Measurements from ENCODE around the gene TTF1.

Gene TTF1, protein sequence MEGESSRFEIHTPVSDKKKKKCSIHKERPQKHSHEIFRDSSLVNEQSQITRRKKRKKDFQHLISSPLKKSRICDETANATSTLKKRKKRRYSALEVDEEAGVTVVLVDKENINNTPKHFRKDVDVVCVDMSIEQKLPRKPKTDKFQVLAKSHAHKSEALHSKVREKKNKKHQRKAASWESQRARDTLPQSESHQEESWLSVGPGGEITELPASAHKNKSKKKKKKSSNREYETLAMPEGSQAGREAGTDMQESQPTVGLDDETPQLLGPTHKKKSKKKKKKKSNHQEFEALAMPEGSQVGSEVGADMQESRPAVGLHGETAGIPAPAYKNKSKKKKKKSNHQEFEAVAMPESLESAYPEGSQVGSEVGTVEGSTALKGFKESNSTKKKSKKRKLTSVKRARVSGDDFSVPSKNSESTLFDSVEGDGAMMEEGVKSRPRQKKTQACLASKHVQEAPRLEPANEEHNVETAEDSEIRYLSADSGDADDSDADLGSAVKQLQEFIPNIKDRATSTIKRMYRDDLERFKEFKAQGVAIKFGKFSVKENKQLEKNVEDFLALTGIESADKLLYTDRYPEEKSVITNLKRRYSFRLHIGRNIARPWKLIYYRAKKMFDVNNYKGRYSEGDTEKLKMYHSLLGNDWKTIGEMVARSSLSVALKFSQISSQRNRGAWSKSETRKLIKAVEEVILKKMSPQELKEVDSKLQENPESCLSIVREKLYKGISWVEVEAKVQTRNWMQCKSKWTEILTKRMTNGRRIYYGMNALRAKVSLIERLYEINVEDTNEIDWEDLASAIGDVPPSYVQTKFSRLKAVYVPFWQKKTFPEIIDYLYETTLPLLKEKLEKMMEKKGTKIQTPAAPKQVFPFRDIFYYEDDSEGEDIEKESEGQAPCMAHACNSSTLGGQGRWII
- total RNA-seq, result 40.0 to 48.6 reads per million in 2 experiments

DNA sequence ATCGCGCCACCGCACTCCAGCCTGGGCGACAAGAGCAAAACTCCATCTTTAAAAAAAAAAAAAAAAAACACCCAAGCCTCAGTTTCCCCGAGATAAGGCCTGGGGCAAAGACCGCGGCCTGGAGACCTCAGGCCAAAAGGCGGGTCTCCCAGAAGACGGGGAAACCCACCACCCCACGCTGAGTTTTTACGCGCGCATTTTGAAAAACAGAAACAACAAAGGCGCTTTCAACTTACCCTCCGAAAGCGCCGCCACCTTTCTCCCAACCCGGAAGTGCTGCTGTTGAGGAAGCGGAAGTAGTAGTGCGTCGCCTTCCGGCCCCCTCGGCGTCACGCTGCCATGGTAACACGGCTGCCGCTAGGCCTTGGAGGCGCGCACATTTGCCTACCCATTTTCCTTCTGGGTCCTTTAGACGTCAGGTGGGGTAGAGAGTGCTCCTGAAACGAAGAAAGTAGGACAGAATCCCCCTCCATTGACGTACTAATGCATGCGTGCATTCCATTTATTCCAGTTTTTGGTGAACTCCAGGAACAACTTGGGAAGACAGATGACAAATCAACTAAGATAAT, at the start of gene TTF1:
TSS of gene TTF1 (minus strand) at position 287 of the 569 bp plus-strand sequence. CDS start 4,019 bp downstream, outside the sequence.
- DNase-seq (ENCODE audit: low read depth), result peak; percentile 94

DNA sequence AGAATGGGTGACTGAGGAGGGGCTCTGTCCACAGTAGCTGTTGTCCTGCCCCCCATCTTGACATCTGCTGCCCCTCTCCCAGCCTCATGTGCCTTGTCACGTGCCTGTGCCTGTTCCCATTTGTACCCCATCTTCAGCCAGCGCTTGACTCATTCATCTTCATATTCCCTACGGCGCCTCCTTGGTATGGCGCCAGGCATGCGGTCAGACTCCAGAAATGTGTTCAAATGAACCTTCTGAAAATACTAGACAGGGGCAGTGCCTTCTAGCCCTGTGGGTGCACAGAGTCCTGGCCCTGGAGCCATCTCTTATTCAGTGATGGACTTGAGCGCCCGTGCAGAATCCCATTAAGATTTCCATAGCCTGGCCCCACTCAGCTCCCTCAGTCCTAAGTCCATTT, 49.6 kb upstream of the TTF1 start:
- no peak for DNase-seq (ENCODE audit: low read depth)

DNA sequence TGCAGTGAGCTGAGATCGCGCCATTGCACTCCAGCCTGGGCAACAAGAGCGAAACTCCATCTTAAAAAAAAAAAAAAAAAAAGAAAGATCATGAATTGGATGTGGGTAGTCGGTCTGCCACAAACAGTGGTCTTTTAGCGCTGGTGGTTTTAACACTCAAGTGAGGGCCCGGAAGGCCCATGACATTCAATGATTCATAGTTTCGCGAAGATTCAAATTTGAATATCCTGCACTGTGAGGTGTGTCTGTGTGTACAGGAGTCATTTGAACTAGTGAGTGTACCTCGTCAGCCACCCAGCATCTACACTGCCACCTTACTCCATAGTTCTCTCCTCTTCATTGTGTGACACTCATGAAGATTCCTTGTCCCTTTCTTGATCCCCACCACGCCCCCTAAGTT, 44.6 kb upstream of the TTF1 start:
- DNase-seq (ENCODE audit: low read depth), result no peak

DNA sequence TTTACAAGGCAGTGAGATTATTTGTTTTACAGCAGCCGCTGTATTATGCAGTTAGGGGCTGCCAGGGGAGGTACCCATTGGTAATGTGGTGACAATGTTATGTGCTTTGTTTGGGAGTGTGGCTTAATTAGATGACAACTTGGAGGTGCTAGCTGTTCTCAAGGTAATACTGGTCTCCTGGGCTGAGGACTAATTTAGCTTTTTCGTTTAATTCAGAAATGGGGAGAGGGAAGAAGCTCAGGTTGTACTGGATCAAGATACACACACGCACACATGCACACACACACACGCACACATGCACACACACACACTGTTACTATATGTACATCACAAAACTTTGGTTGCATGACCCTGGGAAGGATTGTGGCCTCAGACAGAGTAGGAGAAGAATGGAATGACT, 41.3 kb upstream of the TTF1 start:
- DNase-seq (ENCODE audit: low read depth), result no peak

DNA sequence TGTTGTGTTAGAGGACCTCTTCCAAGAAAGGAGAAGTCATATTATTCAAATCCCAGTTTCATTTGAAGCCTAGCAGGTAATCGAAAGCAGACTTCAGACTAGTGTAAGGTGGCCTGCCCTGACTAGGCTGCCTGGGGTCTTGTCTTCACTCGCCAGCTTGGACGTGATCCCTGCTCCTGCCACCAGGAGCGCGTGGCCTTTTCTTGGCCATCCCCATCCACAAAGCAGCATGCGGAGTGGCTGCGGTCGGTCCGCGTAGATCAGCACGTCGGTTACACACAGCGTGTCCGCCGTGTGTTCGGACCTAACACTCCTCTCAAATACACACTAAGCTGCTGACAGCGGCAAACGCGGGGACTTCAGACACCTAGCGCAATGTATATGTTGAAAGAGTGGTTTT, 40.7 kb upstream of the TTF1 start:
- DNase-seq (ENCODE audit: low read depth), result no peak

DNA sequence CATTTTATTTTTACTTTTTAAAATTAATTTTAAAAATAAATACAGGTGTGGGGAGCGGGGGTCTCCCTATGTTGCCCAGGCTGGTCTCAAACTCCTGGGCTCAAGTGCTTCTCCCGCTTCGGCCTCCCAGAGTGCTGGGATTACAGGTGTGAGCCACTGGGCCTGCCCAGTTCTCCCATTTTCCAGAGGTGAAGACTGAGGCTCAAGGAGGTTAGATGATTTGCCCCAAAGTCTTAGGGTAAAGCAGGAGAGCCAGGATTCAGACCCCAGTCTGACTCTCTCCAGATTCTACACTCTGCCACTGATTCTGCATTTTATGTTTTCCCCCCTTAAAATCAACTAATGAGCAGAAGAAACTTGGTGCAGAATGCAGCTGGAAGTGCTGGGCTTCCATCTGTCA, 40.2 kb upstream of the TTF1 start:
- no peak for DNase-seq (ENCODE audit: low read depth)

DNA sequence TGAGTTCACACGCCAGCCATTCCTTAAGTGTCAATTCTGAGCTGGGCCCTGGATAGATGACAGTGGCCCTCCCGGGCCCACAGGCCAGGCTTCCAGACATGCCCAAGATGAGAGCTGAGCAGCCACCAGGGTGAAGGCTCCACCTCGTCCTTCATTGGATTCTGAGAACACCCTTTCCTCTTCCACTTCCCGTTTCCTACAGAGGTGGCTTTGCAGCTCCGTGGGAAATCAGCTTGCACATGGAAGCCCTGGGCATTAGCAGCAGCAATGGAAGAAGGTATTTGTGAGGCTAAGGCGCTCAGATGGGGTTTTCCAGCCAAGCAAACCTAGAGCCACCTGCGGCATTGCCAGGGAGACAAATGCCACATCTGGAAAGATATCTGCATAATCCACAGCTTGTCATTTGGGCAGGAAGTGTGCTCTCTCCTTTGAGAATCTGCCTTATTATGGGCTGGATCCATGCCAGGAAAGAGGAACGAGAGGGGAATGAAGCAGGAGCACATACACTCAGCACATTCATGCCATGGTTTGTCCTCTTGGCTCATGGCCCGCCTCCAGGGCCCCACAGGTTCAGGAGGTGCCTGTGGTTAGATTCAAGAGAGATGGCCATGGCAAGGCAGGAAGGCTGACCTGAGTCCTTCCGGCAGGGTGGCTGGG, 37.4 kb upstream of the TTF1 start:
- no peak for DNase-seq (ENCODE audit: low read depth)

DNA sequence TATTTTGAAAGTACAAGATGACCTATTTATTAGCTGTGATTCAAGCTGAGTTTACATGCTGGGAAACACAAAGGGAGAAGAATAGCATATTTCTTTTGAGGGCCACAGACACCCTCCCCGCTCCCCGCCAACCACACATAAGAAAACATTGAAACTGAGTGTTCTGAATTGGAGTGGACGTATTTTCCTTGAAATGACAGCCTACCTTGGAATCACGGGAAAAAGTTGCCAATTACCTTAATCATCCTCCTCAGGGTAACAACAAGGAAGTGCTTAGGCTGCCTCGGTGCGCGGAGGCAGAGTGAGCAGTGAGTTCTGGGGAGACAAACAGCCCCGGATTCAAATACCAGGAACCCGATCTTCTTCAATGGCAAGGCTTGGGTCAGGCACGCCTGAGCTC, 34.8 kb upstream of the TTF1 start:
- DNase-seq (ENCODE audit: low read depth), result no peak

DNA sequence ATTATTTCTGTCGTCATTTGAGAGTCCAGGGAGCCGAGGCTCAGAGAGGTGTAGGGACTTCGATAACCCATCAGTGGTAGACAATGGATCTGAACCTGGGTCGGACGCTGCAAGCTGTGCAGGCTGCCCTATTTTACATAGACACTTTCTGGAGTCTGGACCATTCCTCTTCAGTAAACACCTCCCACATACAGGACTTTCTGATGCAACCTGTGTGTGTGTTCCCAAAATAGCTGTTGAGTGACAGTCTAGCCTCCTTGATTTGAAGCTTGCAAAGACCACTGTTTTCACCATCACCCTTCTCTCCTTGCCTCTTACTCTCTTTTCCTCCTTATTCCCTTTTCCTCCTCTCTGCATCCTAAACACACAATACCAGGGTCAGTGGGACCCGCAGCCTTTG, 34.1 kb upstream of the TTF1 start:
- DNase-seq (ENCODE audit: low read depth), result no peak

DNA sequence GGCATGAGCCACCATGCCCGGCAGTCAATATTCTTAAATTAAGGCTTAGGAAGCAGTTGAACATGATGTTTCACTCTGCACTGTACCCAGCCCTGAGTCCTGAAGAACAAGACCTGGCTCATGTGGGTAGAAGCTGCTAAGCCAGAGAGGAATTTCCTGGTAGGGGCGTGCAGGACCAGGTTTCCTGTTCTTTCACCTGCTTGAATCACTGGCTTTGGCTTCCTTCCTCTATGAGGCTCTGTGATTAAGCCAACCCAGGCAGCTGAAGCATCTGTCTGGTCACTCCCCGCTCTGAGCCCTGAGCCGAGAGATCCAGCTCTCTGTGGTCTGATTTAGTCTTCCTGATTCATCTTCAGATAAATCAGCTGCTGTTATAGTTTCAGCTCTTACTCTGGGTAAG, 32.5 kb upstream of the TTF1 start:
- DNase-seq (ENCODE audit: low read depth), result no peak

DNA sequence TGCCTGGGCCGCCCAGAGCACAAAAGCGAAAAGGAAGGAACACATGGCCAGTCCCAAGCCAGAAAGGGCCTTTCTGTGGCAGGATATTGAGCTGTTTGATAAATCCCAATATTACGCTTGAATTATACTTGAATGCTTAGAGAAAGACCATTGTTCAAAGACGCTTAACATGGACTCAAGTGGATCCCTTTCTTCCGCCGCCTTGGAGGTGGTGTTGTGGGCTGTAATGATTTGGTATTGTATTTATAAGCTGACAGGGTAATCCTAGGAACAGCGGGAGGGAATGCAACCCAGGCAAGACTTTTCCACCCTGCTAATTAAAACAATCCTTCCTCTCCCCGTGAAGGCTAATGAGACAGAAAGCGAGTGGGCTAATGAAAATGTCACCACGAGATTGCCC, 28.2 kb upstream of the TTF1 start:
- DNase-seq (ENCODE audit: low read depth), result no peak

DNA sequence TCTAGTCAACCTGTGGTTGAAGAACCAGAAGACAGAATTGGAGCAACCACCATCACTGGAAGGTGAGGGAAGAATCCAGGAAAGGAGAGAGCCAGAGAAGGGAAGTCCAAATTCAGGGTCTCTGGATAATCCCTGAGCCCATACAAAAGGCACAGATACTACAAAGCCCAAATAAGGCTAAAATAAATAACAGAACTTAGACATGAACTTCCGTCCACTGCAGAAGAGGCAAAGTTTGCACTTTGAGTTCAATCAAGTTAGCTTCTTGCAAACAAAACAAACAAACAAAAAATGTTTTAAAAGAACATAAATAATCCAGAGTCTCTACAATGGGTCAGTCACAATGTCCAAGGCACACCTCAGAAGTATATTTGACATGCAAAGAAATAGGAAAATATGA, 24.4 kb upstream of the TTF1 start:
- no peak for DNase-seq (ENCODE audit: low read depth)

DNA sequence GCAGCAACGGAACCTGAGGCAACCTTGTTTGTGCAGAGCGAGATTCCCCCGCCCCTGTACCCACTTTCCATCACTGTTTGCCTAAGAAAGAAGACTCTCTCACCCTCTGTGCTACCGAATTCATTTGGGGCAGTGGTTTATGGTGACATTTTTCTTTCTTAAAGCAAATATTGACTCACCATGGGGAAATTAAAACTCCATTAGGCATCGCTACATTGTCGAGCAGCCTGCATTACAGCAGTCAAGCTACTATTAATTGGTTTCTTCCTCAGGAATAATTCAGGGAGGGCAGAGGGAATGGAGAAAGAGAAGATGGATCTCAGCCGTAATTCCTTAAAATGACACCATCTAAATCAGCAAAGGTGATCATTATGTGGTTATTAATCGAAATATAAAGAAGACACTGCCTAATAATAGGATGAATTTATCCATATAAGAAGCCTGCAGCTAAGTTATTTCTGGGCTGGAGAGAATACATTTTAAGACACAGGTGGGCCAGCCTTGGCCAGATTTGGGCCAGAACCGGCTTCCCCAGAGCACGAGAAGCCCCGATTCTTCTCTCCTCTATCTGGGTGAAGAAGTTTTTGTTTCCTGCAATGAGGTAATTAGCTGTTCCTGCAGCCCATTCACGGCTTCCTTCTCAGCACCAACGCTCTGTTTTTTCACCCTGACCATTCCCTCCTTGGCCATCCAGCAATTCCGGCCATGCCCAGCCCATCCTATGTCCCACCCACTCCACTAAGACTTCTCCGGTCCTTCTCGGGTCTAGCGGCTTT, 20.2 kb upstream of the TTF1 start:
- no peak for DNase-seq (ENCODE audit: low read depth)

DNA sequence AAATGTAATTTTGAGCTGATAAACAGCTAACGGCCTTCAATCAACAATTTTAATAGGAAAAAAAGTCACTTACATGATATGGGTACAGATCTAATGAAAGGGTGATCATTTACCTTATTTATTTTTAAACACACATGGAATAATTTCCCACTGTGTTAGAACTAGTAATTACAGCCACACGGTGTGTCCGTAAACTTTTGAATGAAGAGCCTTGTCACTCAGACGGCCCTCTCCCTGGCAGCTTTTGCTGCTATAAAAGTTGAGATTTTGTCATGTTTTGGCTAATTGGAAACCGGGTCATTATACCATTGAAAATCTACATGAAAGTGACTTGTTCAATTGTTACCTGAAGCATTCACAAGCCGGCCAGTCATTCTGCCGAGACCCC, 19.0 kb upstream of the TTF1 start:
- DNase-seq (ENCODE audit: low read depth), result no peak

DNA sequence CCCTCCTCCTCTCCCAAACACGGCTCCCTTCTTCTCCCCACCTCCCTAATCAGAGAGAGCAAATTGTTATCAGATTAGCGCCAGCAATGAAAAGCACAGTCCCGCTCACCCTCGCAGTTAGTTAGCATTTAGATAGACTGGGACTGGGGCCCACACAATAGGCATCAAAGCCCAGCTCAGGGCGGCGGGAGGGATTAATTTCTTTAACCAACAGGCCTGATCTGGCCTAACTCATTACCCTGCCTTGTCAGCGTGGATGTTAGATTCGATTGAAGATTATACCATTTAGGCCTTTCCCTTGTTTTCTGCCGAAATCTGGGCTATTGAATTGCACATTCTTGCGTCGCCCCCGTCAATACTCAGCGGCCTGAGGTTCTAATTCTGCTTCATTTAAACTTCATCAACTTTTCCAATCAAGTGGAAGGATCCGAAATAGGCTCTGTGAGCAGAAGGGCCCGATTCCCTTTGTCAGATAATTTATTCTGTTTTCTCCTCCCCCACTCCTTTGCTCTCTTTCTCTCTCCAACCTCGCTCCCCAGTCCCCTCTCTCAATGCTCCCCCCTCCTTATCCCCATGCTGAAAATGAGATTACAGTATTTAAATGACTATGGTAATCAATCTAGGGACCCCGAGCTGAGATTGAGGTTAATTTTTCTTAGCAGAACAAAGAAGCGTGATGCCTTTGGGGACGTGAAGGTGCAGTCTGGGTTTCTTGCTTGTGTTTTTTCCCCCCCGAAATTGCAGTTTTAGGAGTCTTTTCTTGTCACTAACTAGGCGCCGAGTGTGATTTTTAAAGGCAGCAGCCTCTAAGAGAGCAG, 18.4 kb upstream of the TTF1 start:
- no peak for DNase-seq (ENCODE audit: low read depth)

DNA sequence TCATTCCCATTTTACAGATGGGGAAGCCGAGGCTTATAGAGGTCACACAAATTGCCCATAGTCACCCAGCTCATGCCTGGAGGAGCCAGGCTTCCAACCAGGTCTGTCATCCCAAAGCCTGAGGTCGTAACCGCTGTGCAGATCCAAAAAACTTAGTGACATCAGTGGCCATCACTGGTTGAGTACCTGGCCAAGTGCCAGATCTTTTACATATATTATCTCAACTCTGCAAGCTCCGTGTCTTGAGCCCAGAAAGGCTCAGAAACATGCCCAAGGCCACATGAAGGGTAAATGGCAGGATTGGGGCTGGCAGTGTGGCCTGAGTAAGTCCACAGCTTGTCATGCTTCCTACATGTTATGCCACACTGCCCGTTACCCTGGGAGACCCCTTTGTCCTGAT, 16.9 kb upstream of the TTF1 start:
- no peak for DNase-seq (ENCODE audit: low read depth)

DNA sequence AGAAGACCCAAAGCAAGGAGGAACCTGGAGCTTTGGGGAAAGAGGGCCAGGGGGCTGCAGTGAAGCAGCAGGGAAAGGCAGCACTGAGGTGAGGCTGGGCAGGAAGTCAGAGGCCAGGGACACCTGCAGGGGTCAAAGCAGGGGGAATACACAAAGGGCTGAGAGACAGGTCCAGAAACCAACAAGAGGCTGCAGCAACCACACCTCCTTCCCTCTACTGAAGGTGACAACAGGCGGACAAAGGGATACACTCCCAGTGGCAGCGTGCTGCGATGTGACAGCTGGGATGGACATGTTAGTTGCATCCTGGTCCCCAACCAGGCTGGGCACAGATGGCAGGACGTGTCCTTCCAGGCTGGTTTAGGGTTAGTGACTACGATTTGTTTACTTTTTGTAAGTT, 15.9 kb upstream of the TTF1 start:
- no peak for DNase-seq (ENCODE audit: low read depth)

DNA sequence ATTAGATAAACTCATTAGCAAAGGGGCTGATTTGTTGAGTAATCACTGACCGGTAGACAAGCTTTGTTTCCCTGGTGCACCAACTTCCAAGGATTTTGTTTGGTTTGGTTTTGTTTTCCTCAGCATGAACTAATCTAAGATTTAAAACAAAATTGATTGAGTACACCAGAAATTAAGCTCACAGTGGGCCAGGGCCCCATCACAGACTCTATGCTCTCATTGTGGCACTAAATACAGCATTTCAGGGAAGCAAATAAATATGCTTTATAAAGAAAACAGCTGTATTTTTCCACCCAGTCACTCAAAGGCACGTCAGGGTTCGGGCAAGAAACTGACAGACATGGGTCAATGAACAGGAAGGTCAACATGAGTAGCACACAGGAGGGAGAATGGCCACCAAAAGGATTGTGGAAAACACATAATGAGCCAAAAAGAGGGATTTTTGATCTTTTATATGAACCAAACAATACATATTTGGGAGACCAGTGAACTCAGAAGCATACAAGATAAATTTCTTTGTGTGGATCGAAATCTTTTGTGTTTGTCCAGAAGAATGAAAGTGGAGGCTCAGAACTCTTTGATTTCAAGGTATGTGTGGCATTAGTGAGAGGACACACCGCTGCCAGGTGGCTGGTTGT, 12.2 kb upstream of the TTF1 start:
- DNase-seq (ENCODE audit: low read depth), result no peak

DNA sequence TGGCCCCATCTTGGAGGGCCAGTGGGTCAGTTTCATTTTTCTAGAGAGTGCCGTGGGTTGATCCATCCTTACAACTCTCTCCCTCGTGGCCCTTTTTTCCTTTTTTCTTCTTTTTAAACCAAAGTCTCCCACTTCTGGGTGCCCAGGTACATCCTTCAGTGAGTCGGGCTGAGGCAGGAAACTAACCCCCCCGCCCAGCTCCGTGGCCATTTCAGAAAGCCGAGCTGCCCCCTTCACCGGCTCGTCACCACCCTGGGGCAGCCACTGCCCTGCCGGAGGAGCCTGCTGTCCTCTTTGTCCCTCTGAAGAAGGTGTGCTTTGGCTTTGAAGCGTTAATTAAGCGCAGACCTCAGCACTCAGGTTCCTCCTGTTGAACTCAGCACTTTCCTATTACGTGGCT, 8.5 kb upstream of the TTF1 start:
- no peak for DNase-seq (ENCODE audit: low read depth)

DNA sequence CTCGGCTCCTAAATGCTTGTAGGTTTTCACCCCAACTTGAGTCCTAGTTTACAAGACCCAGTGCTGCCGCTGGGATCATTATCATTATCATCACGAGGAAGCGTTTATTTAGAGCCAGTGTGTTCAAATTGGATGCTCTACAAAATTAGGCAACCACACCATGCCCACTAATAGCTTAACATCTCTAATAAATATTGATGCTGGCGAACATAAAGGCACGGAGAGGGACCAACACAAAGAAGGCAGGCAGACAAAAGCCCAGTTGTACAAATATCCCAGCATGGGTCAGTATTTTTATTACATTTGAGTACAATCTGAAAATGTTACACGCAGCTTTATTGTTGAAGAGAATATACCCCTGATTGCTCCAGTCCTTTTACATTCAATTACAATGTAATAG, 8.1 kb upstream of the TTF1 start:
- no peak for DNase-seq (ENCODE audit: low read depth)
